ENCODE measurements around the gene KLF4.

KLF4 gene

GRCh38 chr9:107489687-107490605 is at the start of gene KLF4:
TSS of gene KLF4 (minus strand) at chr9:107489769. CDS start at chr9:107489172, 597 bp downstream.
- Histone ChIP-seq H3K4me1 (peaks cover 0 to 41% (median 16%) of the 10 kb centered on the region in 4 donors), H3K27ac (peak within 1 kb of the TSS; percentile 91 to 94), H3K36me3 (peaks cover 10 to 32% (median 22%) of the 10 kb centered on the region in 3 donors), H3K27me3 (no peaks in the 10 kb centered on the region), H3K4me3 (peak within 1 kb of the TSS; percentile 79), H3K9me3 (no peaks in the 10 kb centered on the region)
- intact Hi-C loops (cut with DNase I; ENCODE audit: low total_unique reads) = loop anchor here (2.0 to 10.0 kb wide), 3 partner anchors 205 to 261 kb away; partner anchors contain the start of gene RAD23B
- TF ChIP-seq CTCF (IDR thresholded peaks at IDR 0.05) = no peak
- peak; percentile 91 to 96 for DNase-seq

- Histone ChIP-seq H3K4me1 (peaks cover 0 to 8% (median 0%) of the 10 kb centered on the region in 4 donors), H3K27ac (no peak overlapping the region)
- intact Hi-C loops (cut with DNase I; ENCODE audit: low total_unique reads) = no loop called here
Observed at GRCh38 chr9:107536462-107536861, 46.9 kb upstream of the KLF4 start.

GRCh38 chr9:107534510-107535078 is 45.0 kb upstream of the KLF4 start:
- intact Hi-C loops (cut with DNase I; ENCODE audit: low total_unique reads) = no loop called here
- no peak overlapping the region for H3K4me3 ChIP-seq
- no peaks in the 10 kb centered on the region for H3K9me3 ChIP-seq
- TF ChIP-seq CTCF (IDR thresholded peaks at IDR 0.05) = no peak
- no peaks in the 10 kb centered on the region for H3K27me3 ChIP-seq
- DNase-seq = no peak
- H3K4me1 ChIP-seq = peaks cover 0 to 4% (median 0%) of the 10 kb centered on the region in 4 donors
- H3K36me3 ChIP-seq = no peaks in the 10 kb centered on the region
- no peak overlapping the region for H3K27ac ChIP-seq

More at GRCh38 chr9:107536462-107536861, 46.9 kb upstream of the KLF4 start:
- H3K4me3 ChIP-seq = no peak overlapping the region
- H3K36me3 ChIP-seq = no peaks in the 10 kb centered on the region
- no peaks in the 10 kb centered on the region for H3K27me3 ChIP-seq
- TF ChIP-seq CTCF (IDR thresholded peaks at IDR 0.05) = no peak
- H3K9me3 ChIP-seq = no peaks in the 10 kb centered on the region
- DNase-seq = no peak

- TF ChIP-seq CTCF (IDR thresholded peaks at IDR 0.05) = no peak
- Histone ChIP-seq H3K4me1 (no peaks in the 10 kb centered on the region), H3K36me3 (no peaks in the 10 kb centered on the region), H3K9me3 (no peaks in the 10 kb centered on the region), H3K27me3 (no peaks in the 10 kb centered on the region), H3K27ac (no peak overlapping the region), H3K4me3 (no peak overlapping the region)
- intact Hi-C loops (cut with DNase I; ENCODE audit: low total_unique reads) = no loop called here
- DNase-seq = no peak
Observed at GRCh38 chr9:107530679-107531078, 41.1 kb upstream of the KLF4 start.

GRCh38 chr9:107528686-107529085 is 39.1 kb upstream of the KLF4 start:
- intact Hi-C loops (cut with DNase I; ENCODE audit: low total_unique reads) = no loop called here
- Histone ChIP-seq H3K4me3 (no peak overlapping the region), H3K4me1 (no peaks in the 10 kb centered on the region), H3K27me3 (no peaks in the 10 kb centered on the region), H3K36me3 (no peaks in the 10 kb centered on the region), H3K27ac (no peak overlapping the region), H3K9me3 (no peaks in the 10 kb centered on the region)
- DNase-seq = no peak
- no peak for TF ChIP-seq CTCF (IDR thresholded peaks at IDR 0.05)

Data from tibial artery (tissue), 4 donors.